Epidermal melanocyte (primary cell): Measurements from ENCODE around the gene SEMA3A.
"Not testable (repeated sequence)": the region's sequence is repeated elsewhere in the genome, so short reads cannot be mapped to it uniquely, and the experiment has no call there.

ENCODE experiments used
- DNase-seq: peaks from one replicate; pipeline ENCODE4 v3.0.0; 2011; ENCODE audit warnings: low spot score; ENCODE audit not compliant: insufficient read length

SEMA3A gene

GRCh38 chr7:84154991-84155781 lies 39.4 kb downstream of the SEMA3A start:
- no peak for DNase-seq

GRCh38 chr7:84152995-84153394 lies 41.6 kb downstream of the SEMA3A start:
- DNase-seq, result no peak

GRCh38 chr7:84150370-84150769 lies 44.2 kb downstream of the SEMA3A start:
- DNase-seq, result not testable (repeated sequence)

GRCh38 chr7:84149573-84149972 lies 45.0 kb downstream of the SEMA3A start:
- no peak for DNase-seq

- DNase-seq, result no peak
Measured at GRCh38 chr7:84145892-84146291, 48.7 kb downstream of the SEMA3A start.

- DNase-seq, result no peak
Measured at GRCh38 chr7:84144935-84145334, 49.7 kb downstream of the SEMA3A start.

GRCh38 chr7:84144480-84144879 lies 50.1 kb downstream of the SEMA3A start:
- DNase-seq, result no peak

- no peak for DNase-seq
Measured at GRCh38 chr7:84142726-84143125, 51.9 kb downstream of the SEMA3A start.

GRCh38 chr7:84139986-84140729 lies 54.4 kb downstream of the SEMA3A start:
- no peak for DNase-seq

GRCh38 chr7:84138411-84138810 lies 56.2 kb downstream of the SEMA3A start:
- DNase-seq, result no peak

- no peak for DNase-seq
Measured at GRCh38 chr7:84137812-84138211, 56.8 kb downstream of the SEMA3A start.

- no peak for DNase-seq
Measured at GRCh38 chr7:84136809-84137208, 57.8 kb downstream of the SEMA3A start.

- no peak for DNase-seq
Measured at GRCh38 chr7:84136336-84136735, 58.3 kb downstream of the SEMA3A start.

GRCh38 chr7:84134169-84134568 lies 60.4 kb downstream of the SEMA3A start:
- no peak for DNase-seq

- no peak for DNase-seq
Measured at GRCh38 chr7:84125654-84126053, 68.9 kb downstream of the SEMA3A start.

GRCh38 chr7:84123965-84124547 lies 70.5 kb downstream of the SEMA3A start:
- DNase-seq, result no peak

GRCh38 chr7:84122582-84123360 lies 71.8 kb downstream of the SEMA3A start:
- DNase-seq, result no peak

- DNase-seq, result no peak
Measured at GRCh38 chr7:84117304-84117703, 77.3 kb downstream of the SEMA3A start.

- no peak for DNase-seq
Measured at GRCh38 chr7:84113906-84114850, 80.4 kb downstream of the SEMA3A start.

GRCh38 chr7:84113286-84113685 lies 81.3 kb downstream of the SEMA3A start:
- DNase-seq, result no peak
